Esophagus muscularis mucosa (tissue), 4 donors: Measurements from ENCODE around the gene EIF4G1. TPM values are rescaled to one million over a fixed set of nuclear protein-coding genes. Genes with fewer than 3 reads are reported as not detected.
A peak's percentile ranks its signal among the peaks of the same experiment; 100 is the strongest.
"Not testable (repeated sequence)": the region's sequence is repeated elsewhere in the genome, so short reads cannot be mapped to it uniquely, and the experiment has no call there.

Experiments used
- DNase-seq: peaks from one replicate; pipeline ENCODE4 v3.0.0-alpha.2; 2017; ENCODE audit errors: extremely low spot score
- H3K27ac ChIP-seq, 4 donors: fragments of 200-600 bp; sonication (generic); replicated peaks in 1 of 4; 1 replicate in 3 of 4; 2 replicates in 1 of 4; pipeline ENCODE4 v1.5.1; 2016 to 2019; ENCODE audit warnings: mild to moderate bottlenecking in 1 of 4
- H3K27me3 ChIP-seq, 4 donors: fragments of 200-600 bp; sonication (generic); one replicate each; pipeline versions ENCODE4 v1.5.1 to v1.6.0; 2016 to 2019
- H3K36me3 ChIP-seq, 4 donors: fragments of 200-600 bp; sonication (generic); one replicate each; pipeline ENCODE4 v1.5.1; 2016 to 2019
- H3K4me1 ChIP-seq, 4 donors: fragments of 200-600 bp; sonication (generic); one replicate each; pipeline ENCODE4 v1.5.1; 2016 to 2019
- H3K4me3 ChIP-seq, 4 donors: fragments of 200-600 bp; sonication (generic); 1 replicate in 2 of 4; 2 replicates in 2 of 4; pipeline ENCODE4 v1.5.1; 2016 to 2019; ENCODE audit warnings: mild to moderate bottlenecking in 4 of 4, moderate library complexity in 1 of 4
- H3K9me3 ChIP-seq, 4 donors: fragments of 200-600 bp; sonication (generic); 1 replicate in 3 of 4; 2 replicates in 1 of 4; pipeline ENCODE4 v1.5.1; 2016 to 2019
- CTCF ChIP-seq, 3 experiments: fragments of 200-600 bp in 2 of 3; fragments of 450-650 bp in 1 of 3; sonication (generic) in 2 of 3; IDR thresholded peaks; one replicate each; pipeline ENCODE4 v1.5.1; 2017 to 2019; ENCODE audit warnings: antibody characterized with exemption in 3 of 3, mild to moderate bottlenecking in 2 of 3, moderate library complexity in 1 of 3
- EP300 ChIP-seq: sonication (generic); formaldehyde crosslinking; IDR thresholded peaks from one replicate; pipeline ENCODE4 v1.6.1; 2017; ENCODE audit warnings: antibody characterized with exemption
- POLR2A ChIP-seq: fragments of 450-650 bp; IDR thresholded peaks from one replicate; pipeline ENCODE4 v1.6.1; 2017; ENCODE audit warnings: antibody characterized with exemption, moderate library complexity, mild to moderate bottlenecking, low read depth
- POLR2AphosphoS5 ChIP-seq, 2 donors: sonication (generic); formaldehyde crosslinking; IDR thresholded peaks; one replicate each; pipeline ENCODE4 v1.6.1; 2017; ENCODE audit warnings: antibody characterized with exemption in 2 of 2
- WGBS: methylation state at CpG from one replicate; pipeline ENCODE4 v1.1.5; 2018; 5-methylcytosine and 5-hydroxymethylcytosine counted together
- intact Hi-C: fragments of 100-400 bp; cut with DNase I; formaldehyde crosslinking; loops from one replicate; pipeline ENCODE4 v1.15.1; 2023
- total RNA-seq, 4 donors: library from RNA; depleted of rRNA; stranded (reverse); fragments of >200 nt; gene quantifications; one replicate each; pipeline versions ENCODE4 v1.1.0 to v1.2.1, GENCODE V29; 2016

The EIF4G1 gene
- total RNA-seq, 4 donors from 2014 or later, result 291 to 418 (median 360) TPM

GRCh38 chr3:184338511-184338945 is 24.1 kb downstream of the EIF4G1 start:
- Histone ChIP-seq H3K4me1 (peaks cover 38 to 64% (median 49%) of the 10 kb centered on the region in 4 donors), H3K4me3 (peak overlapping the region; percentile 84 to 97 (median 90)), H3K27me3 (no peaks in the 10 kb centered on the region), H3K36me3 (peaks cover 27 to 49% (median 43%) of the 10 kb centered on the region in 4 donors), H3K9me3 (no peaks in the 10 kb centered on the region), H3K27ac (peak overlapping the region; percentile 98 to 99 (median 99))
- 3% methylated on average over 23 of the region's 37 CpGs for WGBS
- intact Hi-C loops, result no loop called here
- no peak for DNase-seq
- peak in 1 of 3 experiments; percentile 18 for TF ChIP-seq CTCF (IDR thresholded peaks at IDR 0.05)
- no peak for TF ChIP-seq POLR2A
- TF ChIP-seq POLR2AphosphoS5 (IDR thresholded peaks at IDR 0.05), result peak; percentile 80 to 89

- no peak for TF ChIP-seq POLR2A
- TF ChIP-seq CTCF (IDR thresholded peaks at IDR 0.05), result no peak
- no peak for TF ChIP-seq POLR2AphosphoS5 (IDR thresholded peaks at IDR 0.05)
- 45% methylated on average over 8 of the region's 8 CpGs for WGBS
- no peaks in the 10 kb centered on the region for H3K27me3 ChIP-seq
- peak overlapping the region; percentile 84 to 97 (median 90) for H3K4me3 ChIP-seq
- H3K4me1 ChIP-seq, result peaks cover 38 to 64% (median 49%) of the 10 kb centered on the region in 4 donors
- no peaks in the 10 kb centered on the region for H3K9me3 ChIP-seq
- peak overlapping the region; percentile 98 to 99 (median 99) for H3K27ac ChIP-seq
- intact Hi-C loops, result no loop called here
- H3K36me3 ChIP-seq, result peaks cover 23 to 49% (median 43%) of the 10 kb centered on the region in 4 donors
- DNase-seq, result no peak
Observed at GRCh38 chr3:184339001-184339400, 24.6 kb downstream of the EIF4G1 start.

- not testable (repeated sequence) for H3K9me3 ChIP-seq, H3K27me3 ChIP-seq, DNase-seq
- Histone ChIP-seq H3K4me3 (peak overlapping the region in 1 of 4 donors; percentile 89), H3K4me1 (peaks cover 38 to 64% (median 48%) of the 10 kb centered on the region in 4 donors), H3K27ac (peak overlapping the region; percentile 98 to 99 (median 99)), H3K36me3 (peaks cover 21 to 49% (median 43%) of the 10 kb centered on the region in 4 donors)
- WGBS, result 78% methylated on average over 19 of the region's 19 CpGs
- intact Hi-C loops, result loop anchor here (5.0 kb wide), 1 partner anchor 37 kb away; no protein-coding TSS in a partner anchor
Observed at GRCh38 chr3:184339451-184340135, 25.2 kb downstream of the EIF4G1 start.

GRCh38 chr3:184341925-184342324 is 27.5 kb downstream of the EIF4G1 start:
- intact Hi-C loops, result loop anchor here (5.0 kb wide), 1 partner anchor 40 kb away; no protein-coding TSS in a partner anchor
- H3K27me3 ChIP-seq, result no peaks in the 10 kb centered on the region

GRCh38 chr3:184343200-184343876 is 28.9 kb downstream of the EIF4G1 start:
- 68% methylated on average over 5 of the region's 5 CpGs for WGBS
- H3K4me1 ChIP-seq, result peaks cover 21 to 46% (median 31%) of the 10 kb centered on the region in 4 donors
- no peaks in the 10 kb centered on the region for H3K9me3 ChIP-seq
- TF ChIP-seq POLR2AphosphoS5 (IDR thresholded peaks at IDR 0.05) (no peak), EP300 (no peak), CTCF (IDR thresholded peaks at IDR 0.05) (no peak), POLR2A (no peak)
- intact Hi-C loops, result loop anchor here (5.0 kb wide), 1 partner anchor 41 kb away; no protein-coding TSS in a partner anchor
- no peak overlapping the region for H3K27ac ChIP-seq
- no peaks in the 10 kb centered on the region for H3K27me3 ChIP-seq
- no peak overlapping the region for H3K4me3 ChIP-seq
- H3K36me3 ChIP-seq, result peaks cover 27 to 58% (median 53%) of the 10 kb centered on the region in 4 donors
- no peak for DNase-seq

More at GRCh38 chr3:184341925-184342324, 27.5 kb downstream of the EIF4G1 start:
- Histone ChIP-seq H3K27ac (no peak overlapping the region), H3K4me1 (peaks cover 35 to 60% (median 43%) of the 10 kb centered on the region in 4 donors), H3K36me3 (peaks cover 27 to 52% (median 51%) of the 10 kb centered on the region in 4 donors), H3K4me3 (no peak overlapping the region), H3K9me3 (no peaks in the 10 kb centered on the region)
- no peak for TF ChIP-seq EP300
- no peak for DNase-seq
- WGBS, result 85% methylated on average over 7 of the region's 7 CpGs
